ENCODE data around the gene C21orf91. TPM values are rescaled to one million over a fixed set of nuclear protein-coding genes. Genes with fewer than 3 reads are reported as not detected.
"Not testable (repeated sequence)": the region's sequence is repeated elsewhere in the genome, so short reads cannot be mapped to it uniquely, and the experiment has no call there.

The C21orf91 gene
- total RNA-seq, 1 experiment from 2014 or later, result 49.2 TPM

GRCh38 chr21:17775431-17776126, 43.6 kb downstream of the C21orf91 start:
- Histone ChIP-seq H4K91ac (ENCODE audit: insufficient read length, low read depth, low read length) (no peak overlapping the region), H4K20me1 (ENCODE audit: control insufficient read depth, insufficient read depth, insufficient read length) (no peaks in the 10 kb centered on the region), H2BK15ac (ENCODE audit: low read depth, low read length) (no peak overlapping the region), H2BK120ac (ENCODE audit: low read depth, low read length, poor library complexity, severe bottlenecking) (no peak overlapping the region), H3K79me1 (ENCODE audit: insufficient read depth, low read depth, low read length, poor library complexity, severe bottlenecking) (no peaks in the 10 kb centered on the region), H3K79me2 (ENCODE audit: insufficient read depth, low read length) (no peaks in the 10 kb centered on the region), H3K23me2 (ENCODE audit: insufficient read length, low read depth, low read length, poor library complexity, severe bottlenecking) (no peaks in the 10 kb centered on the region), H3T11ph (ENCODE audit: low read length) (no peak overlapping the region), H3K4me1 (ENCODE audit: insufficient read depth, low read length) (no peaks in the 10 kb centered on the region), H3K27me3 (ENCODE audit: insufficient read depth, low read length) (no peaks in the 10 kb centered on the region), H2BK20ac (ENCODE audit: low read depth, low read length, poor library complexity, severe bottlenecking) (no peak overlapping the region), H3K23ac (ENCODE audit: insufficient read length, low read depth, low read length) (no peak overlapping the region), H3K18ac (ENCODE audit: insufficient read length, low read depth, low read length) (no peak overlapping the region), H3K9me3 (ENCODE audit: control insufficient read depth, low read depth, low read length) (no peaks in the 10 kb centered on the region), H4K8ac (replicated peaks; ENCODE audit: insufficient read length, low read depth, low read length) (no peak overlapping the region), H3K4ac (ENCODE audit: low read depth, low read length) (no peak overlapping the region), H3K56ac (ENCODE audit: insufficient read length, low read depth, low read length) (no peak overlapping the region), H3K14ac (ENCODE audit: insufficient read depth, low read length) (no peak overlapping the region), H3K27ac (ENCODE audit: insufficient read length, low read depth, low read length) (no peak overlapping the region), H2BK5ac (ENCODE audit: insufficient read length, low read length) (no peak overlapping the region), H2BK12ac (ENCODE audit: insufficient read length, low read depth, low read length) (no peak overlapping the region), H2AK5ac (ENCODE audit: insufficient read length, low read length) (no peak overlapping the region), H2AFZ (ENCODE audit: low read length) (no peak overlapping the region), H4K5ac (ENCODE audit: insufficient read length, low read depth, low read length) (no peak overlapping the region), H3K9ac (ENCODE audit: extremely low read depth, insufficient read length, low read length) (no peak overlapping the region), H3K4me2 (ENCODE audit: insufficient read depth, insufficient read length, low read length) (no peak overlapping the region)
- peaks cover 0 to 7% of the 10 kb centered on the region in 2 experiments; a peak in 3 of 4 replicates for H3K4me1 Mint-ChIP-seq
- H3K27ac Mint-ChIP-seq, result no peak overlapping the region
- no peak for TF ChIP-seq CTCF (conservative IDR thresholded peaks at IDR 0.05)
- H3K36me3 Mint-ChIP-seq (ENCODE audit: insufficient read depth in 1 of 3, low read depth in 3 of 3), result peaks cover 4 to 20% (median 4%) of the 10 kb centered on the region in 3 experiments; a peak in 4 of 7 replicates
- no peak for DNase-seq
- H3K27me3 Mint-ChIP-seq (ENCODE audit: low read depth), result no peaks in the 10 kb centered on the region
- no peak overlapping the region for H3K4me3 Mint-ChIP-seq
- peaks cover 23 to 31% of the 10 kb centered on the region in 2 experiments for H3K9me3 Mint-ChIP-seq
- no CpG with 5 or more reads among the region's 17 CpGs for WGBS (ENCODE audit: extremely low coverage, insufficient read length, low lambda C conversion rate)

- not testable (repeated sequence) for H3K4me1 Mint-ChIP-seq; H3K79me1 ChIP-seq (ENCODE audit: insufficient read depth, low read depth, low read length, poor library complexity, severe bottlenecking); H2AK5ac ChIP-seq (ENCODE audit: insufficient read length, low read length); H3K23me2 ChIP-seq (ENCODE audit: insufficient read length, low read depth, low read length, poor library complexity, severe bottlenecking); DNase-seq; H2BK20ac ChIP-seq (ENCODE audit: low read depth, low read length, poor library complexity, severe bottlenecking); H2BK15ac ChIP-seq (ENCODE audit: low read depth, low read length); H3K9ac ChIP-seq (ENCODE audit: extremely low read depth, insufficient read length, low read length); H3K4me2 ChIP-seq (ENCODE audit: insufficient read depth, insufficient read length, low read length); H2BK5ac ChIP-seq (ENCODE audit: insufficient read length, low read length); H3K4me3 Mint-ChIP-seq; H3K4ac ChIP-seq (ENCODE audit: low read depth, low read length); H3K4me1 ChIP-seq (ENCODE audit: insufficient read depth, low read length); H3T11ph ChIP-seq (ENCODE audit: low read length); H2BK120ac ChIP-seq (ENCODE audit: low read depth, low read length, poor library complexity, severe bottlenecking); H3K14ac ChIP-seq (ENCODE audit: insufficient read depth, low read length); H3K27ac ChIP-seq (ENCODE audit: insufficient read length, low read depth, low read length); H3K27me3 Mint-ChIP-seq (ENCODE audit: low read depth); H3K9me3 ChIP-seq (ENCODE audit: control insufficient read depth, low read depth, low read length); H2AFZ ChIP-seq (ENCODE audit: low read length); H3K27me3 ChIP-seq (ENCODE audit: insufficient read depth, low read length); H4K8ac ChIP-seq (replicated peaks; ENCODE audit: insufficient read length, low read depth, low read length); H4K91ac ChIP-seq (ENCODE audit: insufficient read length, low read depth, low read length); H4K5ac ChIP-seq (ENCODE audit: insufficient read length, low read depth, low read length); H2BK12ac ChIP-seq (ENCODE audit: insufficient read length, low read depth, low read length); H3K18ac ChIP-seq (ENCODE audit: insufficient read length, low read depth, low read length); H3K23ac ChIP-seq (ENCODE audit: insufficient read length, low read depth, low read length); H3K56ac ChIP-seq (ENCODE audit: insufficient read length, low read depth, low read length); H3K27ac Mint-ChIP-seq; H4K20me1 ChIP-seq (ENCODE audit: control insufficient read depth, insufficient read depth, insufficient read length); H3K79me2 ChIP-seq (ENCODE audit: insufficient read depth, low read length)
- Mint-ChIP-seq H3K36me3 (ENCODE audit: insufficient read depth in 1 of 3, low read depth in 3 of 3) (peaks cover 4 to 20% (median 4%) of the 10 kb centered on the region in 3 experiments; a peak in 4 of 7 replicates), H3K9me3 (peaks cover 25 to 31% of the 10 kb centered on the region in 2 experiments)
- WGBS (ENCODE audit: extremely low coverage, insufficient read length, low lambda C conversion rate), result no CpG with 5 or more reads among the region's 7 CpGs
Measured at GRCh38 chr21:17775021-17775420, 44.1 kb downstream of the C21orf91 start.

Measured in H9 (cell line).